ENCODE results near the gene UBA3. TPM values are rescaled to one million over a fixed set of nuclear protein-coding genes. Genes with fewer than 3 reads are reported as not detected.

The UBA3 gene
- total and polyA plus RNA-seq, 8 donors, result 61.3 to 99.0 (median 85.3) TPM

GRCh38 chr3:69097407-69098086, 17.4 kb upstream of the UBA3 start:
- Histone ChIP-seq H3K27me3 (no peaks in the 10 kb centered on the region), H3K36me3 (peaks cover 0 to 16% of the 10 kb centered on the region in 2 donors), H3K27ac (peak overlapping the region in 1 of 2 donors; percentile 30), H3K4me1 (peaks cover 17 to 71% of the 10 kb centered on the region in 2 donors), H3K4me3 (no peak overlapping the region), H3K9me3 (no peaks in the 10 kb centered on the region)
- ATAC-seq (no peak), DNase-seq (no peak)
- intact Hi-C loops (cut with DNase I), result no loop called here
- no peak for TF ChIP-seq CTCF (IDR thresholded peaks at IDR 0.05)

GRCh38 chr3:69096299-69096698, 16.1 kb upstream of the UBA3 start:
- Histone ChIP-seq H3K4me1 (peaks cover 23 to 83% of the 10 kb centered on the region in 2 donors), H3K4me3 (no peak overlapping the region), H3K27ac (peak overlapping the region in 1 of 2 donors; percentile 33), H3K27me3 (no peaks in the 10 kb centered on the region), H3K9me3 (no peaks in the 10 kb centered on the region), H3K36me3 (peaks cover 0 to 4% of the 10 kb centered on the region in 2 donors)
- ATAC-seq (no peak), DNase-seq (no peak)
- intact Hi-C loops (cut with DNase I), result no loop called here
- no peak for TF ChIP-seq CTCF (IDR thresholded peaks at IDR 0.05)

GRCh38 chr3:69095636-69096035, 15.5 kb upstream of the UBA3 start:
- Histone ChIP-seq H3K27me3 (no peaks in the 10 kb centered on the region), H3K4me3 (no peak overlapping the region), H3K4me1 (peaks cover 29 to 90% of the 10 kb centered on the region in 2 donors), H3K36me3 (peaks cover 1 to 11% of the 10 kb centered on the region in 2 donors), H3K27ac (peak overlapping the region; percentile 33 to 92), H3K9me3 (no peaks in the 10 kb centered on the region)
- intact Hi-C loops (cut with DNase I), result no loop called here
- DNase-seq (no peak), ATAC-seq (no peak)
- TF ChIP-seq CTCF (IDR thresholded peaks at IDR 0.05), result no peak

GRCh38 chr3:69094467-69095205, 14.5 kb upstream of the UBA3 start:
- Histone ChIP-seq H3K4me3 (no peak overlapping the region), H3K9me3 (no peaks in the 10 kb centered on the region), H3K4me1 (peaks cover 38 to 97% of the 10 kb centered on the region in 2 donors), H3K36me3 (peaks cover 3 to 11% of the 10 kb centered on the region in 2 donors), H3K27me3 (no peaks in the 10 kb centered on the region), H3K27ac (peak overlapping the region; percentile 72 to 92)
- ATAC-seq (peak; percentile 19), DNase-seq (no peak)
- intact Hi-C loops (cut with DNase I), result no loop called here
- TF ChIP-seq CTCF (IDR thresholded peaks at IDR 0.05), result no peak

- ATAC-seq (peak; percentile 40), DNase-seq (no peak)
- intact Hi-C loops (cut with DNase I), result no loop called here
- TF ChIP-seq CTCF (IDR thresholded peaks at IDR 0.05), result no peak
- Histone ChIP-seq H3K4me3 (peak overlapping the region in 1 of 2 donors; percentile 9), H3K4me1 (peaks cover 48 to 100% of the 10 kb centered on the region in 2 donors), H3K36me3 (peaks cover 3 to 11% of the 10 kb centered on the region in 2 donors), H3K27me3 (no peaks in the 10 kb centered on the region), H3K27ac (peak overlapping the region; percentile 61 to 92), H3K9me3 (no peaks in the 10 kb centered on the region)
These were observed 11.9 kb upstream of the UBA3 start for GRCh38 chr3:69092030-69092516.

All from left lung (tissue), 10 donors.